Measurements from ENCODE around the gene KBTBD6. TPM values are rescaled to one million over a fixed set of nuclear protein-coding genes. Genes with fewer than 3 reads are reported as not detected.
"Not testable (repeated sequence)": the region's sequence is repeated elsewhere in the genome, so short reads cannot be mapped to it uniquely, and the experiment has no call there.

KBTBD6 gene
- polyA plus RNA-seq, 10 donors, result 7.1 to 15.4 (median 11.2) TPM

- no peak for DNase-seq
Observed at GRCh38 chr13:41137241-41137640, 4.6 kb upstream of the KBTBD6 start.

GRCh38 chr13:41136396-41137031 lies 3.9 kb upstream of the KBTBD6 start:
- DNase-seq, result no peak

GRCh38 chr13:41133951-41134350 lies 1.3 kb upstream of the KBTBD6 start:
- DNase-seq, result no peak

- peak in 1 of 3 donors; percentile 18 for DNase-seq
Observed at GRCh38 chr13:41131660-41132511, 716 bp downstream of the KBTBD6 start.

- not testable (repeated sequence) for DNase-seq
Observed at GRCh38 chr13:41131189-41131588, 1.4 kb downstream of the KBTBD6 start.

- DNase-seq, result no peak
Observed at GRCh38 chr13:41130356-41130755, 2.2 kb downstream of the KBTBD6 start.

GRCh38 chr13:41127701-41128100 lies 4.9 kb downstream of the KBTBD6 start:
- DNase-seq, result no peak

- peak in 2 of 3 donors; percentile 31 for DNase-seq
Observed at GRCh38 chr13:41122838-41123237, 9.8 kb downstream of the KBTBD6 start.

GRCh38 chr13:41117869-41118268 lies 14.7 kb downstream of the KBTBD6 start:
- no peak for DNase-seq

GRCh38 chr13:41111454-41111853 lies 21.1 kb downstream of the KBTBD6 start:
- DNase-seq, result no peak

- DNase-seq, result no peak
Observed at GRCh38 chr13:41107584-41108014, 25.0 kb downstream of the KBTBD6 start.

GRCh38 chr13:41107104-41107571 lies 25.5 kb downstream of the KBTBD6 start:
- DNase-seq, result no peak

- DNase-seq, result no peak
Observed at GRCh38 chr13:41099986-41100385, 32.6 kb downstream of the KBTBD6 start.

- DNase-seq, result no peak
Observed at GRCh38 chr13:41098761-41099160, 33.8 kb downstream of the KBTBD6 start.

GRCh38 chr13:41095681-41096080 lies 36.9 kb downstream of the KBTBD6 start:
- DNase-seq, result not testable (repeated sequence)

- no peak for DNase-seq
Observed at GRCh38 chr13:41085961-41086585, 46.5 kb downstream of the KBTBD6 start.

GRCh38 chr13:41079725-41080124 lies 52.9 kb downstream of the KBTBD6 start:
- DNase-seq, result no peak

Other genes with a start within 250 kb of the KBTBD6 start
- gene ELF1, start 113.5 kb downstream of the KBTBD6 start, polyA plus RNA-seq (ENCODE audit: insufficient read length in 10 of 10), result 10 to 100 TPM; 25.2 to 37.2 (median 29.1) TPM
- gene WBP4, start 71.3 kb downstream of the KBTBD6 start, polyA plus RNA-seq (ENCODE audit: insufficient read length in 10 of 10), result 10 to 100 TPM; 15.7 to 19.9 (median 17.8) TPM
- 10 to 100 TPM in 2 of 10 donors, 1 to 10 TPM in 8; 7.9 to 13.0 (median 9.0) TPM for gene KBTBD7, start 61.8 kb upstream of the KBTBD6 start, polyA plus RNA-seq (ENCODE audit: insufficient read length in 10 of 10)
- 10 to 100 TPM in 5 of 10 donors, 1 to 10 TPM in 5; 7.6 to 15.6 (median 9.9) TPM for gene MTRF1, start 130.8 kb upstream of the KBTBD6 start, polyA plus RNA-seq (ENCODE audit: insufficient read length in 10 of 10)
- 10 to 100 TPM in 9 of 10 donors, 1 to 10 TPM in 1; 9.5 to 29.9 (median 18.8) TPM for gene NAA16, start 178.5 kb upstream of the KBTBD6 start, polyA plus RNA-seq (ENCODE audit: insufficient read length in 10 of 10)

Data from muscle of back (tissue), 11 donors.